Measurements from ENCODE around the gene EXOC4. TPM values are rescaled to one million over a fixed set of nuclear protein-coding genes. Genes with fewer than 3 reads are reported as not detected.

The EXOC4 gene
- total RNA-seq, 3 donors from 2014 or later = 63.9 to 90.2 (median 89.5) TPM

DNA sequence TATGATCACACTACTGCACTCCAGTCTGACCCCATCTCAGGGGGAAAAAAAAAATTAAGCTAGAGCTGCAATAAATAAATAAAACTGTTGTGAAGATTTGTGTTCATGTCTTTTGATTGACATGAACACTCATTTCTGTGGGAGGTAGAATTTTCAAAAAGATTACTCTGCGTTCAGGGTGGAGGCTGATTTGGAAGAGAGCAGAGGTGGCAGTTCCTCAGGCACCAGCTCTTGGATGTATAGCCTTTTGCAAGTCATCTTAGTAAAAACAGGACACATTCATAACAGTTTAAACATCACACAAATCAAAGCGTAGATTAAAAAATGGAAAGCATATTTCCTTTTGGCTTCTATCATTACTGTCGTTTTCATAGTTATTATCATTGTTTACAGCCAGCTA, 630.7 kb downstream of the EXOC4 start:
- Histone ChIP-seq H3K4me1 (ENCODE audit: low read depth) (peaks cover 4% of the 10 kb centered on the region), H3K9me3 (no peaks in the 10 kb centered on the region), H3K4me3 (no peak overlapping the region), H3K36me3 (ENCODE audit: low read depth) (no peaks in the 10 kb centered on the region)
- TF ChIP-seq, protein P1, sequence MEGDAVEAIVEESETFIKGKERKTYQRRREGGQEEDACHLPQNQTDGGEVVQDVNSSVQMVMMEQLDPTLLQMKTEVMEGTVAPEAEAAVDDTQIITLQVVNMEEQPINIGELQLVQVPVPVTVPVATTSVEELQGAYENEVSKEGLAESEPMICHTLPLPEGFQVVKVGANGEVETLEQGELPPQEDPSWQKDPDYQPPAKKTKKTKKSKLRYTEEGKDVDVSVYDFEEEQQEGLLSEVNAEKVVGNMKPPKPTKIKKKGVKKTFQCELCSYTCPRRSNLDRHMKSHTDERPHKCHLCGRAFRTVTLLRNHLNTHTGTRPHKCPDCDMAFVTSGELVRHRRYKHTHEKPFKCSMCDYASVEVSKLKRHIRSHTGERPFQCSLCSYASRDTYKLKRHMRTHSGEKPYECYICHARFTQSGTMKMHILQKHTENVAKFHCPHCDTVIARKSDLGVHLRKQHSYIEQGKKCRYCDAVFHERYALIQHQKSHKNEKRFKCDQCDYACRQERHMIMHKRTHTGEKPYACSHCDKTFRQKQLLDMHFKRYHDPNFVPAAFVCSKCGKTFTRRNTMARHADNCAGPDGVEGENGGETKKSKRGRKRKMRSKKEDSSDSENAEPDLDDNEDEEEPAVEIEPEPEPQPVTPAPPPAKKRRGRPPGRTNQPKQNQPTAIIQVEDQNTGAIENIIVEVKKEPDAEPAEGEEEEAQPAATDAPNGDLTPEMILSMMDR (IDR thresholded peaks at IDR 0.05) = no peak
- DNase-seq = no peak
- intact Hi-C loops (cut with DNase I, micrococcal nuclease) = no loop called here
- no peak for ATAC-seq

DNA sequence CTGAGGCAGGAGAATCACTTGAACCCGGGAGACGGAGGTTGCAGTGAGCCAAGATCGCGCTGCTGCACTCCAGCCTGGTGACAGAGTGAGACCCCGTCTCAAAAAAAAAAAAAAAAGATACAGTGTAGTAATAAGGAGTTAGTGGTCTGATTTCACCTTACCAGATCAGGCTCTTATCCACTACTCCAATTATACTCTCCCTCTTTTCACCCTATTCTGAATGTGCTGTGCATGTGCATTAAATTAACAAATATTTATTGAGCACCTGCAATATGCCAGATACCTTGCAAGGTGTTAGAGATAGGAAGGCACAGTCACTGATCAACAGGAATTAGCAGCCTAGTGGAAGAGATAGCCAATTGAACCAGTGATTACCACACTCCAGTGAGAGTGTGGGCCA, 632.3 kb downstream of the EXOC4 start:
- intact Hi-C loops (cut with DNase I, micrococcal nuclease) = no loop called here
- no peaks in the 10 kb centered on the region for H3K36me3 ChIP-seq (ENCODE audit: low read depth)
- no peaks in the 10 kb centered on the region for H3K9me3 ChIP-seq
- DNase-seq = no peak
- peaks cover 8% of the 10 kb centered on the region for H3K4me1 ChIP-seq (ENCODE audit: low read depth)
- ATAC-seq = no peak
- TF ChIP-seq, protein P1 (IDR thresholded peaks at IDR 0.05) = no peak
- no peak overlapping the region for H3K4me3 ChIP-seq

DNA sequence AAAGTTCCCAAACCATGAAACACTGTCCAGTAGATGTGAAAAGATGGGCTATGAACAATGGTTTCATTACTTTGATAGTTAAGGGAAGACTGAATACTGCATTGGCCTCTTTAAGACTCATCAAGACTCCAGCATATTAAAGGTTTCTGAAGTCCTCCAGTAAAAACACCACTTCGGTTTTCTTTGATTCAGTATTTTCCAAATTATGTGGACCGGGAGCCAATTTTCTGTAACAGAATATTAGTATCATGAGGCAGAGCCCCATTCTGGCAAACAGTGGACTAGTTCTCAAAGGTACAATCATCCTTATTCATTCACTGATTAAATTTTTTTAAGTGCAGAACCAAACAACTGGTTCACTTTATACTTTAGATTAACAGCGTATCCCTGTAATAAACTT, 633.2 kb downstream of the EXOC4 start:
- TF ChIP-seq, protein P1 (IDR thresholded peaks at IDR 0.05) = no peak

DNA sequence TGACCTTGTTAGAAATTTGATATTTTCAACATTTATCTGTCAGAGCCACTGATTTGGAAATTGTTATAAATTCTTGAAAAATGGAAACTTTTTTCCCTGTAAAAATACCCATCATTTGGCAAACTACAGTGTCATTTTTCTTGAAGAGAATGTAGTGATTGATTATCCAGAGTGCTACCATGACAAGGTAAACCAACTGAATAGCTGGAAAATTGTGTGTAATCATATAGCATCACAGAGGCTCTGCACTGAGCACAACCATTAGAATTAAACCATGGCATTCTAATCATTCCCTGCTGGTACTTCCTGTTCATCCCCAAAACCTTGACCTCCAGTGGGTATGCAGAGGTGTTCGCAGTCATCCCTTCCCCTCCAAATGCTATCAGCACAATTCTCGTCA, 633.9 kb downstream of the EXOC4 start:
- H3K4me1 ChIP-seq (ENCODE audit: low read depth) = peaks cover 8% of the 10 kb centered on the region
- no peak for ATAC-seq
- no peaks in the 10 kb centered on the region for H3K9me3 ChIP-seq
- H3K4me3 ChIP-seq = no peak overlapping the region
- TF ChIP-seq, protein P1 (IDR thresholded peaks at IDR 0.05) = no peak
- intact Hi-C loops (cut with DNase I, micrococcal nuclease) = no loop called here
- no peaks in the 10 kb centered on the region for H3K36me3 ChIP-seq (ENCODE audit: low read depth)
- DNase-seq = no peak

More for the DNA sequence above, 633.2 kb downstream of the EXOC4 start:
- intact Hi-C loops (cut with DNase I, micrococcal nuclease) = no loop called here
- no peak for ATAC-seq
- Histone ChIP-seq H3K9me3 (no peaks in the 10 kb centered on the region), H3K36me3 (ENCODE audit: low read depth) (no peaks in the 10 kb centered on the region), H3K4me3 (no peak overlapping the region), H3K4me1 (ENCODE audit: low read depth) (peaks cover 8% of the 10 kb centered on the region)
- no peak for DNase-seq

DNA sequence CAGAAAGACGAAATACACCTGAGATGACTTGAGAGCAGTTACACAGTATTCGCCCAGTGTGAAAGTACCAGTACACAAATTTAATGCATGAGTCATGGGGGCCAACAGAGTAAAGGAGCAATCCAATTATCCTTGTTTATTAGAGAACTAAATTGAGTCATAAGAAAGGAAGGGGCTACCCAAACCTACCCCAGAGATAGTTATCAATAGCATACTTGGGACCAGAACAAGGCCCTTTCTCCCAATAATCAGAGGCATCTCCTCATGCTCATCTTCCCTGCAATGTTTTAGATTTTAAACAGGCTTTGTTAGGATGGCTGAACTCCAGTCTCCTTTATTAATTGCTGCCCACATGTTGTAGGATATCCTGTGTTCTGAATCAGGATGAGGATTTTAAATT, 634.6 kb downstream of the EXOC4 start:
- no peak for DNase-seq
- Histone ChIP-seq H3K9me3 (no peaks in the 10 kb centered on the region), H3K36me3 (ENCODE audit: low read depth) (no peaks in the 10 kb centered on the region), H3K4me1 (ENCODE audit: low read depth) (peaks cover 8% of the 10 kb centered on the region), H3K4me3 (no peak overlapping the region)
- TF ChIP-seq, protein P1 (IDR thresholded peaks at IDR 0.05) = no peak
- no peak for ATAC-seq
- intact Hi-C loops (cut with DNase I, micrococcal nuclease) = no loop called here

Measured in mucosa of descending colon (tissue), 3 donors.